Measurements from ENCODE around the gene TEX264.

Gene TEX264

DNA sequence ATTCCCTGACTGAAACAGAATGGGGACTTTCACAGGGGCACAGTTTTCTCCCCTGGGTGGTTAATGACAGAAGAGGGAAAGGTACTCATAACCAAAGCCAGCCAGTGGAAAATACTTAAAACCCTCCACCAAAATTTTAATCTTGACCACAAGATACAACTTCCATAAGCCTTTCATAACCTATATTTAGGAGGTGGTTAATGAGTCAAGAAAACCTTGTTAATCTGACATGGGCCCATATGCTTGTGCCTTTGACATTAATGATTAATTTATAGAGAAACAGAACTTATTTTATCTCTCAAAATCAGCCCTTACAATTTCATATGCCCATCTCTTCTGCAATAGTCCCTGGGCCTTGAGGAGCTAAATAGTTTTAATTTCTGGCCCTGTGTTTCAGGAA is 76.8 kb downstream of the TEX264 start:
- no peak for DNase-seq (ENCODE audit: low read depth in 4 of 4, low spot score in 1 of 4)

DNA sequence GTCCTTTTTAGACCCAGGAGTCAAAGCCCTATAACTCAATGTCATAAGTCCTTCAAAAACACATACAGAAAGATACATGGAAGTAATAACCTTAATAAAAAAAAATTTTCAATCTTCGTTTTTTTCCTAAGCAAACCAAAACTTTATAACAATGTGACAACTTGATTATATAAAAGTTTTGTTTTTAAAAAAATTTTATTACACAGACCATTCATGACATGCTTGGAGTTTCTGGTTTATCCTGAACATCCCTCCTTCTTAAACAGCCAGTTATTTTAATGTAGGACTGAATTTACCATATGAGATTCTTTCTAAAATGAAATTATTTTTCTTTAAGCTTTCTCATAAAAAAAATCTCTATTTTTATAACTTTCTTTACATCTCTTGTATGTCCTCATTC is 77.3 kb downstream of the TEX264 start:
- no peak for DNase-seq (ENCODE audit: low read depth in 4 of 4, low spot score in 1 of 4)

DNA sequence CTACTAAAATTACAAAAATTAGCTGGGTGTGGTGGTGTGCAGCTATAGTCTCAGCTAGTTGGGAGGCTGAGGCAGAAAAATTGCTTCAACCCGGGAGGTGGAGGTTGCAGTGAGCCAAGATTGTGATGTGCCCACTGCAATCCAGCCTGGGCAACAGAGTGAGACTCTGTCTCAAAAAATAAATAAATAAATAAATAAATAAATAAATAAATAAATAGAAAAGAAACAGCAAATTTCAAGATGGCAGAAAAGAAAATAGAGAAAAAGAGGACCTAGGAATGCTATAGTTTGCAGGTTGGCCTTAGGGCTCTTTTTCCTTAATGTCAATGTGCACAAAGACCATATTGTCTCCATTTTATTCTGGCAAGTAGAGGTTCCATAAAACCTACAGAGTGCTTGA is 79.8 kb downstream of the TEX264 start:
- no peak for DNase-seq (ENCODE audit: low read depth in 4 of 4, low spot score in 1 of 4)

DNA sequence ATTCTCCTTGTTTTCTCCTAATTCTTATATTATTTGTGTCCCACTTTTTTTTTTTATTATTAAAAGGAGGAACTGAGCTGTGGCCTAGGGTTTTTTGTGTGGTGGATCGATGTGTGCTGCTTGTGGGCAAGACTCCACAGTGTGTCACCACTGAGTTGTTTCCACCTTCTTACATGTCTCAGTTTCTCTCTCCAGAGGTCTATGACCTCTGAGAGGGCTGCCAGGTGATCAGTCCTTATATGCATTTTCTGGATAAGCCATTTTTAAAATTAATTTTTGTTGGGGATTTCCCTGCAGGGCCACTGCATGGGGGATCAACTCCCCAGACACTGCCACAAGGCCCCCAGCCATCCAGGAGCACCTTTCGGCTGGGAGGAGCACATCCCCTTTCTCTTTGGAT is 80.2 kb downstream of the TEX264 start:
- no peak for DNase-seq (ENCODE audit: low read depth in 4 of 4, low spot score in 1 of 4)

Data from stimulated activated CD4-positive, alpha-beta T cell treated with anti-CD3 and anti-CD28 coated beads, Interleukin-1b, Interleukin-23, amount 100 ng/mL, for 24 hours (primary cell).